Lower leg skin (tissue), 3 donors: ENCODE measurements around the gene CPT1A.

Source experiments
- CTCF ChIP-seq, 3 donors: fragments of 450-650 bp; IDR thresholded peaks; one replicate each; pipeline ENCODE4 v1.5.1; 2016; ENCODE audit warnings: antibody characterized with exemption in 3 of 3, mild to moderate bottlenecking in 3 of 3, moderate library complexity in 2 of 3
- POLR2A ChIP-seq, 2 donors: fragments of 450-650 bp; IDR thresholded peaks; one replicate each; pipeline ENCODE4 v1.6.1; 2016 to 2017; ENCODE audit warnings: antibody characterized with exemption in 2 of 2, mild to moderate bottlenecking in 1 of 2, moderate library complexity in 1 of 2

GRCh38 chr11:68761801-68762200 is 79.9 kb downstream of the CPT1A start:
- TF ChIP-seq CTCF (IDR thresholded peaks at IDR 0.05): no peak
- TF ChIP-seq POLR2A (IDR thresholded peaks at IDR 0.05): no peak
